K562 (cell line): ENCODE measurements around the gene PSMA7. TPM values are rescaled to one million over a fixed set of nuclear protein-coding genes. Genes with fewer than 3 reads are reported as not detected.
A peak's percentile ranks its signal among the peaks of the same experiment; 100 is the strongest.

Source experiments
- ARID1B ChIP-seq: fragments of 450-650 bp; IDR thresholded peaks from 2 replicates; pipeline ENCODE4 v1.6.1; 2016; ENCODE audit warnings: antibody characterized with exemption, mild to moderate bottlenecking, inconsistent platforms
- BCL6 ChIP-seq: fragments of 250-450 bp; sonication (Bioruptor Pico); IDR thresholded peaks from 2 replicates; pipeline ENCODE4 v1.4.0; 2020
- CREB1 ChIP-seq, 2 experiments: sonication (generic) in 1 of 2; formaldehyde crosslinking in 1 of 2; IDR thresholded peaks; 2 replicates each; pipeline versions ENCODE4 v1.6.1 to v1.8.0; 2012 to 2022; ENCODE audit warnings: inconsistent platforms in 1 of 2, mild to moderate bottlenecking in 1 of 2, missing genetic modification reagents in 1 of 2, moderate library complexity in 1 of 2
- HCFC1 ChIP-seq: IDR thresholded peaks from 2 replicates; pipeline ENCODE4 v1.6.1; 2012; ENCODE audit warnings: low read depth, low read length, improper control_type of control experiment
- HDAC2 ChIP-seq: fragments of 450-650 bp; IDR thresholded peaks from 2 replicates; pipeline ENCODE4 v1.6.1; 2016; ENCODE audit warnings: mild to moderate bottlenecking
- HMGN3 ChIP-seq: IDR thresholded peaks from 2 replicates; pipeline ENCODE4 v1.6.1; 2011; ENCODE audit warnings: borderline replicate concordance, low read depth, mild to moderate bottlenecking, mixed read lengths, low read length; ENCODE audit not compliant: insufficient read length; ENCODE audit errors: extremely low read depth
- HOMEZ ChIP-seq: fragments of 250-450 bp; sonication (Bioruptor Pico); IDR thresholded peaks from 2 replicates; pipeline ENCODE4 v1.4.0; 2020; ENCODE audit warnings: mild to moderate bottlenecking, moderate library complexity
- SP2 ChIP-seq: IDR thresholded peaks from 2 replicates; pipeline ENCODE4 v1.6.1; 2011; ENCODE audit warnings: mild to moderate bottlenecking, low read depth, low read length, moderate library complexity; ENCODE audit not compliant: poor library complexity, severe bottlenecking; ENCODE audit errors: extremely low read depth
- TAF1 ChIP-seq: IDR thresholded peaks from 2 replicates; pipeline ENCODE4 v1.6.1; 2011; ENCODE audit warnings: mild to moderate bottlenecking, low read length, moderate library complexity; ENCODE audit not compliant: insufficient read depth, control insufficient read depth, severe bottlenecking; ENCODE audit errors: extremely low read depth
- TBP ChIP-seq: optimal IDR thresholded peaks from 2 replicates; pipeline ENCODE3; 2011; ENCODE audit warnings: low read depth, low read length, improper control_type of control experiment
- TCF3 ChIP-seq: sonication (generic); formaldehyde crosslinking; IDR thresholded peaks from 2 replicates; pipeline ENCODE4 v1.4.0; 2020; ENCODE audit warnings: mild to moderate bottlenecking, missing genetic modification reagents
- ZEB2 ChIP-seq: fragments of 450-650 bp; IDR thresholded peaks from 2 replicates; pipeline ENCODE4 v1.6.1; 2016
- polyA plus RNA-seq, 8 experiments: library from polyadenylated mRNA; depleted of rRNA in 4 of 8; stranded (reverse) in 5 of 8; unstranded in 3 of 8; fragments of >200 nt; fragmentation: Nextera tagmentation in 2 of 8; fragmentation: Illumina TruSeq in 1 of 8; extraction: Ambion mirVana in 2 of 8; extraction: Trizol in 1 of 8; gene quantifications; 2 replicates each; pipeline versions ENCODE4 v1.2.1 to v1.2.3, GENCODE V29; 2011 to 2014; ENCODE audit warnings: inconsistent platforms in 1 of 8, missing spikeins in 1 of 8
- total RNA-seq, 7 experiments: library from RNA; depleted of rRNA in 6 of 7; stranded (reverse); fragments of >200 nt in 6 of 7; fragmentation: Illumina TruSeq in 2 of 7; extraction: Trizol in 2 of 7; gene quantifications; 2 replicates each; pipeline versions ENCODE4 v1.2.1 to v1.2.3, GENCODE V29; 2011 to 2021; ENCODE audit warnings: low replicate concordance in 1 of 7
- TF ChIP-seq, protein P1 (sequence below), 2 experiments: fragments of 450-650 bp; formaldehyde crosslinking in 1 of 2; IDR thresholded peaks; 2 replicates each; pipeline versions ENCODE4 v1.4.0 to v1.6.1; 2014 to 2020; ENCODE audit warnings: mild to moderate bottlenecking in 2 of 2, borderline replicate concordance in 1 of 2, low read depth in 1 of 2
- TF ChIP-seq, protein P2 (sequence below): IDR thresholded peaks from 2 replicates; pipeline ENCODE4 v1.6.1; 2016; ENCODE audit warnings: missing genetic modification characterization, missing compliant biosample characterization

PSMA7 gene
- total and polyA plus RNA-seq, 9 of the 15 experiments (the other 6 are each of a cell fraction or from before 2014, with no cell fraction given): 257 to 510 (median 393) TPM

- TF ChIP-seq TAF1: no peak
- TF ChIP-seq HCFC1: no peak
- TF ChIP-seq TCF3 (CRISPR knock-in tag): peak; percentile 65
- TF ChIP-seq CREB1 (IDR thresholded peaks at IDR 0.05): peak; percentile 45; the same call in 1 of the 2 replicates
- TF ChIP-seq CREB1 (CRISPR knock-in tag; IDR thresholded peaks at IDR 0.05): peak; percentile 85
- TF ChIP-seq, protein P1, sequence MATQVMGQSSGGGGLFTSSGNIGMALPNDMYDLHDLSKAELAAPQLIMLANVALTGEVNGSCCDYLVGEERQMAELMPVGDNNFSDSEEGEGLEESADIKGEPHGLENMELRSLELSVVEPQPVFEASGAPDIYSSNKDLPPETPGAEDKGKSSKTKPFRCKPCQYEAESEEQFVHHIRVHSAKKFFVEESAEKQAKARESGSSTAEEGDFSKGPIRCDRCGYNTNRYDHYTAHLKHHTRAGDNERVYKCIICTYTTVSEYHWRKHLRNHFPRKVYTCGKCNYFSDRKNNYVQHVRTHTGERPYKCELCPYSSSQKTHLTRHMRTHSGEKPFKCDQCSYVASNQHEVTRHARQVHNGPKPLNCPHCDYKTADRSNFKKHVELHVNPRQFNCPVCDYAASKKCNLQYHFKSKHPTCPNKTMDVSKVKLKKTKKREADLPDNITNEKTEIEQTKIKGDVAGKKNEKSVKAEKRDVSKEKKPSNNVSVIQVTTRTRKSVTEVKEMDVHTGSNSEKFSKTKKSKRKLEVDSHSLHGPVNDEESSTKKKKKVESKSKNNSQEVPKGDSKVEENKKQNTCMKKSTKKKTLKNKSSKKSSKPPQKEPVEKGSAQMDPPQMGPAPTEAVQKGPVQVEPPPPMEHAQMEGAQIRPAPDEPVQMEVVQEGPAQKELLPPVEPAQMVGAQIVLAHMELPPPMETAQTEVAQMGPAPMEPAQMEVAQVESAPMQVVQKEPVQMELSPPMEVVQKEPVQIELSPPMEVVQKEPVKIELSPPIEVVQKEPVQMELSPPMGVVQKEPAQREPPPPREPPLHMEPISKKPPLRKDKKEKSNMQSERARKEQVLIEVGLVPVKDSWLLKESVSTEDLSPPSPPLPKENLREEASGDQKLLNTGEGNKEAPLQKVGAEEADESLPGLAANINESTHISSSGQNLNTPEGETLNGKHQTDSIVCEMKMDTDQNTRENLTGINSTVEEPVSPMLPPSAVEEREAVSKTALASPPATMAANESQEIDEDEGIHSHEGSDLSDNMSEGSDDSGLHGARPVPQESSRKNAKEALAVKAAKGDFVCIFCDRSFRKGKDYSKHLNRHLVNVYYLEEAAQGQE (IDR thresholded peaks at IDR 0.05; ENCODE audit: borderline replicate concordance): peak; percentile 71
- TF ChIP-seq, protein P1 (CRISPR knock-in tag; IDR thresholded peaks at IDR 0.05; ENCODE audit: low read depth): no peak
- TF ChIP-seq SP2: no peak
- peak; percentile 83; the same call in 1 of the 2 replicates for TF ChIP-seq HDAC2
- TF ChIP-seq, protein P2, sequence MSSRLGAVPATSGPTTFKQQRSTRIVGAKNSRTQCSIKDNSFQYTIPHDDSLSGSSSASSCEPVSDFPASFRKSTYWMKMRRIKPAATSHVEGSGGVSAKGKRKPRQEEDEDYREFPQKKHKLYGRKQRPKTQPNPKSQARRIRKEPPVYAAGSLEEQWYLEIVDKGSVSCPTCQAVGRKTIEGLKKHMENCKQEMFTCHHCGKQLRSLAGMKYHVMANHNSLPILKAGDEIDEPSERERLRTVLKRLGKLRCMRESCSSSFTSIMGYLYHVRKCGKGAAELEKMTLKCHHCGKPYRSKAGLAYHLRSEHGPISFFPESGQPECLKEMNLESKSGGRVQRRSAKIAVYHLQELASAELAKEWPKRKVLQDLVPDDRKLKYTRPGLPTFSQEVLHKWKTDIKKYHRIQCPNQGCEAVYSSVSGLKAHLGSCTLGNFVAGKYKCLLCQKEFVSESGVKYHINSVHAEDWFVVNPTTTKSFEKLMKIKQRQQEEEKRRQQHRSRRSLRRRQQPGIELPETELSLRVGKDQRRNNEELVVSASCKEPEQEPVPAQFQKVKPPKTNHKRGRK (tag): no peak
- TF ChIP-seq BCL6 (CRISPR knock-in tag): 0 out of 2 replicates have a peak, but pooled peaks have one; percentile 4
- TF ChIP-seq ARID1B: peak; percentile 67
- no peak for TF ChIP-seq HMGN3
- TF ChIP-seq TBP: peak; percentile 22
- TF ChIP-seq HOMEZ (CRISPR knock-in tag): no peak
- TF ChIP-seq ZEB2: peak; percentile 78
Measured at GRCh38 chr20:62146019-62146755, 3.0 kb upstream of the PSMA7 start (continued).
